ENCODE results near the gene TXN.

The TXN gene

GRCh38 chr9:110256380-110257096 lies at the start of gene TXN:
Gene TXN (minus strand): TSS chr9:110256507. CDS start chr9:110256435, 72 bp downstream.
- peak; percentile 65 for DNase-seq

GRCh38 chr9:110303133-110303532 lies 46.8 kb upstream of the TXN start:
- DNase-seq, result no peak

GRCh38 chr9:110298043-110298605 lies 41.8 kb upstream of the TXN start:
- DNase-seq, result no peak

GRCh38 chr9:110293248-110293647 lies 36.9 kb upstream of the TXN start:
- DNase-seq, result no peak

- DNase-seq, result no peak
These were observed 35.7 kb upstream of the TXN start for GRCh38 chr9:110291921-110292557.

GRCh38 chr9:110290001-110290400 lies 33.7 kb upstream of the TXN start:
- no peak for DNase-seq

- DNase-seq, result no peak
These were observed 32.2 kb upstream of the TXN start for GRCh38 chr9:110288503-110288902.

GRCh38 chr9:110287289-110287680 lies 31.0 kb upstream of the TXN start:
- no peak for DNase-seq

- DNase-seq, result no peak
These were observed 28.0 kb upstream of the TXN start for GRCh38 chr9:110284211-110284844.

- DNase-seq, result no peak
These were observed 27.4 kb upstream of the TXN start for GRCh38 chr9:110283751-110284150.

GRCh38 chr9:110282739-110283081 lies 26.4 kb upstream of the TXN start:
- no peak for DNase-seq

- no peak for DNase-seq
These were observed 25.9 kb upstream of the TXN start for GRCh38 chr9:110282018-110282738.

GRCh38 chr9:110278080-110278707 lies 21.9 kb upstream of the TXN start:
- no peak for DNase-seq

GRCh38 chr9:110276781-110277180 lies 20.5 kb upstream of the TXN start:
- DNase-seq, result no peak

- no peak for DNase-seq
These were observed 14.1 kb upstream of the TXN start for GRCh38 chr9:110270211-110270995.

GRCh38 chr9:110266795-110267194 lies 10.5 kb upstream of the TXN start:
- DNase-seq, result no peak

GRCh38 chr9:110261632-110262031 lies 5.3 kb upstream of the TXN start:
- DNase-seq, result no peak

GRCh38 chr9:110260911-110261310 lies 4.6 kb upstream of the TXN start:
- no peak for DNase-seq

- DNase-seq, result no peak
These were observed 3.3 kb upstream of the TXN start for GRCh38 chr9:110259566-110259965.

GRCh38 chr9:110258690-110259091 lies 2.4 kb upstream of the TXN start:
- no peak for DNase-seq

GRCh38 chr9:110257956-110258355 lies 1.6 kb upstream of the TXN start:
- DNase-seq, result no peak
